SW480 (cell line): Measurements from ENCODE around the gene NISCH.

Experiments used
- DNase-seq: peaks from one replicate; pipeline ENCODE4 v3.0.0-alpha.2; 2016; ENCODE audit warnings: low spot score

Gene NISCH

DNA sequence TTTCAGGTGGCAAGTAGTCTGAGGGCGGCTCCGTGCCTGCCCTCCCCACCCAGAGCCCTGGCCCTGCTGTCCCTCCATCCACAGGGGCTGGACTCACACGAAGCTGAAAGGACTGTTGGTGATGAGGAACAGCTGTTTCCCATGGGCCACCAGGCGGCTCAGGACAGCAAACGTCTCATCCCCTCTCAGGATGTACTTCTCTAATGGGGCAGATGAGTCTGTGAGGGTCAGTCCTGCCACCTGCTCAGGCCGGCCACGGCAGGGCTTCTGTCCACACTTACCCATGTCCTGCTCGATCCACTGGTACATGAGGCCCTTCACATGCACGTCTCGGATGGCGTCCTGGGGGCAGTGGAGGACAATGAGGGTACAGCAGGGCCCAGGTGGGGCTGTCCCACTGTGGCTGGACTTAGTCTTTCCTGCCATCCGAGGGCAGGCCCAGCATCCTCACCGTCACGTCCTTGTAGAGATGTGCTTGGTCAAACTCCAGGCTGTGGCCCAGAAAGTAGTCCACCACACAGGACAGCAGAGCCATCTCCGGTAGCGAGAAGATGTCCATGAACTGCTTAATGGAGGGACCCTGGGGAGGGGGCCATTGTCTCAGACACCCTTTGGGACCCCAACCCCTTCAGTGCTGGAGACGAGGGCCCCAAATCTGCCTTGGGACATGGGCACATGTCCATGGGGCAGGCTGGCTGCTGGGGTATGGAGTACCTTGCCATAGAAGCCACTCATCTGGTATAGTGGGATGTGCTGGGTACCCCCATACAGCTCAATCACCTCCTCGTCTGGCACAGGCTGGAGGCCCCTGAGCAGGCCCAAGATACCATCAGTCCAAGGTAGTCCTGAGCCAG is 72.6 kb downstream of the NISCH start:
- DNase-seq, result no peak

DNA sequence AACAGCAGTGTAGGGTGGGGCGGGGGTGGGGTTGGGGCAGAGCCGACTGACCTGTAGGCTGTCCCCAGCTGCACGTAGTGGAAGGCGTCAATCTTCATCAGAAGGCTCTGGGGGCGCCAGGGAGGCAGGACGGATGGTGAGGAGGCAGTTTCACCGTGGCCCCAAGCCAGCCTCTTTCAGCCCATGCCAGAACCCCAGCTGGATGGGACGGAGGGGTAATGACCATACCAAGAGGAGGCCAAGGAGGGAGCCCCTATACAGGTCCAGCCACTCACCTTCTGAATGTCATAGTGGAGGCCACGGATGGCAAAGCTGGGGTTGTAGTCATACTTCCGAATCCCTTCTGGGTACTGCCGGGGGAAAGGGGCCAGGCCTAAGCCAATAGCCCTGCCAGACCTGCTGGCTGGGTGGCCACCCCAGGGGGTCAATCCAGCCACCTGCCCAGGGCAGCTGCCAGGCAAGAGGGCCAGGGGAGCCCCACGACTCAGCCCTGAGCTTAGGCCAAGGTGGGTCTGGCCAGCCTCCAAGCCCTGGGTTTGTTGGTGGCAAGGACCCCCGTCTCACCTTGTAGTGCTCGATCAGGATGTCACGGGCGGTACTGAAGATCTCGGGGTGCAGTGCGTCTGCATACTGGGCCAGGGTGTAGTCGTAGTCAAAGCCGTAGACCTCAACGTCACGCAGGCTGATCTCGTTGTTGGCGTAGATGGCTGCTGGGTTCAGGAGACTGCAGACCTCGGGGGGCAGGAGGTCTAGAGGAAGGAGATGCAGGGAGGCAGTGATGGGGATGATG is 73.4 kb downstream of the NISCH start:
- no peak for DNase-seq

DNA sequence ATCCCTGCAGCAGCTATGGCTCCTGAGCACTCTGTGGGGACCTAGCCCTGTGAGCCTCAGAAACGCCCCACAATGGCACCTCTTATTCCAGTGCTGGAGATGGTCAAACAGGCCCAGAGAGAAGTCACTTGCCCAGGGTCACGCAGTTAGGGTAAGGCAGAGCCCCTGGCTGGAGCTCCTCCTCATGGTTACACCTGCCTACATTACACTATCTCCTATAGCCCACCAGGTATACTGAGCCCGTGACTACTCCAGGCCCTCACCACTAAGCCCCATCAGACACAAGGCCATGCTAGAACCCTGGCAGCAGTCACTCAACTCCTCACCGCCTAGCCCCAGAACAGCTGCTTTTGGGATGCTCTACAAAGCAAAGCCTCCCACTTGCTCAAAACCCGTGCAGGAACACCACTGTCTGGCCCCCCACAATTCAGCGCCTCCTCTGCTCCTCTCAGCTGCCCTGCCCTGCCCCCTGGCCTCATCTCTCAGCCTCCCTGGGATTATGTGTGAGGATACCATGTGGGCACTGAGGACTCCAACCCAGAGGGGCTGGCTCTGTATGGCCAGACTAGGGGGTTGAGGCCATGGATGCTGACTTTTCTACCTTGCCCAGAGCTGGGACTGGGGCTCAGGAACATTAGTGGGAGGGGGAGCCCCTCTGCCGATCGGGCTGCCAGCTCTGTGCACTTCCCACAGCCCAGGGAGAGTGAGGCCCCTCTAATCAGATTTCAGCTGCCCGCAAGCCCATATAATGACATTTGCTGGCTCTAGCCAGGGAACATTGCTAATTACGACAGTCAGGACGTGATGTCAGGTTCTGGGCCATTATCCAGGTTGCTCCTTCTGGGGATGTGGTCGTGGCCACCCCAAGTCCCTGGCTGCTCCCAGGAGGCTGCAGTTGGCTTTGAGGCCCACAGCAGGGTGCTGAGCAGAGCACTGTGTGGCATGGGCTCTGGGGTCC is 74.3 kb downstream of the NISCH start:
- no peak for DNase-seq

DNA sequence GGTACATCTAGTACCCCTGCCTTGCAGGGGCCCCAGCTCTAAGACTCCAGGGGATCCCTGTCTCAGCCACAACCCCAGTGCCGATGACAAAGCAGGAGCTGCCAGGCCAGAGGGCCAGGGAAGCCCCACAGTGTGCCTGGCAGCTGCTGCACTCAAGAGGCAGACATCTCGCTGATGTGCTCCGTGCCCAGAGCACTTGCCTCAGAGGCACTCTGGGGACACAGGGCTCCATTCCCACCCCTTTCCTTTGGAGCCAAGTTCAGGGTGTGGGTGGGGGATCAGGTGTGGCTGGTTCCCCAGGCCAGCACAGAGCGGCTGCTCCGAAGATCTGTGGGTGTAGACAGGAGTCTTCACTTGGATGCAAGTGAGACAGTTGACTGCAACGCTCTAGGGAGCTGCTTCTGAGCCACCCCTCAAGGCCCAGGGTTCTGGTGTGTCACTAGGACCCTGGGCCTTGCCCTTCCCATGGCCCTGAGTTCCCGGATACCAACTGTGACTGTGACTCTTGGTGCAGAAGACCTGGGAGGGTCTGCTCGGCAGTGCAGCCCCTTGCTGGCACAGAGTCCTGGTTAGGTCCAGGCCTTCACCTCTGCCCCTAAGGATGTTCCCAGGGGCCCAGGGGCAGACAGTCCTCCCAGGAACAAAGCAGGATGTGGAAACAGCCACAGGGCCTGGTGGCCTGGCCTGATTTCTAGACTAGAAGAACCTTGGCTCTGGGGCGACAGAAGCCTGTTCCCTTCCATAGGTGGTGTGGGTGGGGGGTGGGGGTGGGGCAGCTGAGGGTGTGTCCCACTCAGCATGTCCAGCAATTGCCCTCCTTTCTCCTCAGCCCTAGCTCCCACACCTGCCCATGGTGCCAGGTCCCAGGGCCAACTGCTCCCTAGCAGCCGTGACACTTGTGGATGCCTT is 75.8 kb downstream of the NISCH start:
- DNase-seq, result no peak

GRCh38 chr3:52531860-52532516 is 76.6 kb downstream of the NISCH start:
- DNase-seq, result no peak

DNA sequence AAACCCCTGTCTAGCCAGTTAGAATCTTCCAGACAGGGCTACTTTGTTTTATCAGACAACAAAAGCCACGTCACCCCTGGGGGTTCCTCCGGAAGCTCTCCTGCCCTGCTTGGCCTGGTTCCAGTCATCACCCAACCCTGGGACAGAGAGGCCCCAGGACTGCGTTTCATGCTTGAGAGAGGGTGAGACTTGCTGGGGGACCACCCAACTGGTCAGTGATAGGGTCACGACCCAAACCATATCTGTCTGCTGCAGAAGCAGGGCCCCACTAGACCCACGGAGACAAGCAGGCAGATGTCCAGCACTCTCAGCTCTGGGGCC is 77.1 kb downstream of the NISCH start:
- no peak for DNase-seq

DNA sequence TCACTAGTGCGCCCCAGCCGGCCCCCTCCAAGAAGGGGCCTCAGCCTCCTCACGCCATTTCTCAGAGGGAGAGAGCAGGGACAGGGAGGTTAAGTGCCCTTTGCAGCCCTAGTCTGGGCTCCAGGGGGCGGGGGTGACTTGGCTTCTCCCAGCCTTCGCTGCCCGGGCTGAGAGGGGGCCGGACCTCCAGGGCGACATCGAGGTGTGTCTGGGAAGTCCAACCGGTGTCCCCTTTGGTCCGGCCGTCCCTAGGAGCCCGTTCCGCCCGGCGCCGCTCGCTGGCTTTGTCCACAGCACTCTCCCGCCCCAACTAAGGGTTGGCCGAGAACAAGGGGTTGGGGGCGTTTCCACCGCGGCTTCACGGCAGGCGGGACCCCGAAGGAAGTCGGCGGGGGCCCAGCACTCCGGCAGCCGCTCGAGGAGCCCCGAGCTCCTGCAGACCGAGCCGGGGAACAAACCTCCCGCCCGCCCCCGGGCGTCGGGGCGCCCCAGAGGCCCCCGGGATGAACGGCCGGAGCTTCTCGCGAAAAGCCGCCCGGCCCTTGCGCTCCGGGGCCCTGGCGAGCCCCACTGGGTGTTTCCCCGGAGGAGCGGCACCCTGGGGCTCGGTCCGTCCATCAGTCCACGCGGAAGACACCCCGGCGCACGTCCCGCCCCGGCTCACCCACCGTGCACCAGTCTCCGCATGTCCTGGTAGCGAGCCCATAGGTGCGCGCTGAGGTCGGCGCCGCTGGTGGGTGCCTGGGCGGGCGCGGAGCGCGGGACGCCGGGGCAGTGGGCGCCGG is 77.6 kb downstream of the NISCH start:
- no peak for DNase-seq

DNA sequence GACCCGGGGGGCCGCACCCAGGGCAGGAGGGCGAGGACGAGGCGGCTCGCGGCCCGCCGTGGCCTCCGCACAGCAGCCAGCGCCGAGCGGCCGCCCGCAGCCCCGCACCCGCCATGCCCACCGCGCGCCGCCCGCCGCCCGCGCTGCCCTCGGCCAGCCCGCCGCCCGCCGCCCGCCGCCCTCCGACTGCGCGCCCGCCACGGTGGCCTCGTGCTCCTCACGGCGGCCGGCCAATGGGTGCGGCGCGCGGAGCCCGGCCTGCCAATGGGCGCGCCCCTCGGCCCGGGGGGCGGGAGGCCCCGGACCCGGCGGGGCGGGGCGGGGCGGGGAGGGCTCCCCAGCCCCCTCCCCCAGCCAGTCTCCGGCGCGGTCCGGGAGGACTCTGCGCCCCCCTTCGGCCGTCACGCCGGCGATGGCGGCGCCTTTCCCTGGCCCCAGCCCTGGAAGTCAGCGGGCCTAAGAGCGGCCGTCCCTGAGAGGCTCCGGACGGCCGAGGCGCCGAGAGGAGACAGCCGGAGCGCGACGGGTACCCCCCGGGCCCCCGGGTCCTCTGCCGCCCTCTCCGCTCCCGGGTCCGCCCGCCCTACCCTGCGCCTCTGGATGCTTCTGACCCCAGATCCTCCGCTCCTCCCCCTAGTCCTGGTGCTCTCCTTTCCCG is 78.3 kb downstream of the NISCH start, which contains the start of gene NT5DC2:
NT5DC2 (minus strand) TSS at position 235 of the 658 bp plus-strand sequence; CDS start at position 115, 120 bp downstream.
- peak; percentile 56 for DNase-seq

DNA sequence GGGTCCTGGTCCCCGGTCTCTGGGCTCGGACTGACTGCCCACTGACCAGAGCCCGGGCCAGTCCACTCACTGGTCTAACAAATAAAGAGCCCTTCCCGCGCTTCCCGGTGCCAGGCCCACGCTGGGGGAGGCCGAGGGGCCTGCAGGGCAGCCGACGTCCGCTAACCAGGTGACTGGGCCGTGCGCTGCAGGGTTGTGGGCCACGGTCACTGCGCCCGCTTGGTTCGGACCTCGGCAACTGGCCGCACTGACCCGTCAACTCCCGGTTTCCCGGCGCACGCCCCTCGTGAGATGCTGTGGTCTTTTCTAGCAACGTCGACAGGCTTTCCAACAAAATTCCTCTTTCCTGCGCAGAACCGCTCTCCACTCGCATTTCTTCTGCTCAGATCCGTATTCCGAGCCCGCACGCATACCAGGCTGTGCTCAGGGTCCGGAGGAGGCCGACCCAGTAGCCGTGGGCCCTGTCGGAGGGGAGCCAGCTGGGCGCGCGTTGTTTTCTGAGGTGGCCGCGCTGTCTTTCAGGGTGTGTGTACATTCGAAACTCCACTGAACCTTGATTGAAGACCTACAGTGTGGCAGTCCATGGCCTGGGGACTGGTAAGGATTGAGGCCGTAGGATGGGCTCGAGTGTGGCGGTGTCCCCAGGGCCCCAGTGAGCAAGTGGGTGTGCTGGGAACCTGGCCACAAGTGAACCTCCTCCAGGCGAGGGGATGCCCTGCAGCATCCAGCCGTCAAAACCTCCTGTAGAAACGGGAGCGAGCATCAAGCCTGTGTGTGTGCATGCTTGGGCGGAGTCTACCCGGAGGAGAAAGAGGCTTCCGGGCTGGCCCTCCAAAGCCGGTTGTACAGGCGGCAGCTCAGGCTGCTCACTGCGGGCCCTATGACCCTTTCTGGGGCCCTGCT is 79.1 kb downstream of the NISCH start:
- DNase-seq, result no peak

DNA sequence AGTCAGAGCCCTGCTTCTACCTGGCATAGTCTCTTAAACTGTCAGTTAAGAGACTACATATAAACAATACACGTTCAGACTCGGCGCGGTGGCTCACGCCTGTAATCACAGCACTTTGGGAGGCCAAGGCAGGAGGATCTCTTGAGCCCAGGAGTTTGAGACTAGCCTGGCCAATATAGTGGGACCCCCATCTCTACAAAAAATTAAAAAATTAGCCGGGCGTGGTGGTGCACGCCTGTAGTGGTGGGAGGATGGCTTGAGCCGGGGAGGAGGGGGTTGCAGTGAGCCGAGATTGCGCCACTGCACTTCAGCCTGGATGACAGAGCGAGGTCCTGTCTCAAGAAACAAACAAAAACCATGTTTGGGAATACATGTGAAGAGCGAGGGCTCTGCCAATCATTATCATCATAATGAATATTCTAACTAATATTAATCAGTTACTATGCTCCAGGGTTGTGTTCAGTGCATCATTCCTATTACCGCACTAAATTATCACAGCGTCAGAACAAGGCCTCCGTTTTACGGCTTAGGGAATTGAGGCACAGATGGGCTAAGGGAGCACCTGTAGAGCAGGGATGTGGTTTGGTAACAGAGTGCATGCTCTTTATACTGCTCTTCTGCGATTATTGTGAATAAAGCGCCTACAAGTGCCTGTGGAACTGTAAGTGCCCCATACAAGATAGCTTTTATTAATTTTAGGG is 80.2 kb downstream of the NISCH start:
- no peak for DNase-seq

GRCh38 chr3:52536112-52536368 is 80.6 kb downstream of the NISCH start:
- DNase-seq, result no peak

GRCh38 chr3:52536369-52537164 is 81.2 kb downstream of the NISCH start, which contains the start of gene UQCC5:
UQCC5 (plus strand) TSS chr3:52536605; CDS start chr3:52536756, 151 bp downstream.
- peak; percentile 98 for DNase-seq

- no peak for DNase-seq
Measured at GRCh38 chr3:52537165-52537620, 81.8 kb downstream of the NISCH start.

DNA sequence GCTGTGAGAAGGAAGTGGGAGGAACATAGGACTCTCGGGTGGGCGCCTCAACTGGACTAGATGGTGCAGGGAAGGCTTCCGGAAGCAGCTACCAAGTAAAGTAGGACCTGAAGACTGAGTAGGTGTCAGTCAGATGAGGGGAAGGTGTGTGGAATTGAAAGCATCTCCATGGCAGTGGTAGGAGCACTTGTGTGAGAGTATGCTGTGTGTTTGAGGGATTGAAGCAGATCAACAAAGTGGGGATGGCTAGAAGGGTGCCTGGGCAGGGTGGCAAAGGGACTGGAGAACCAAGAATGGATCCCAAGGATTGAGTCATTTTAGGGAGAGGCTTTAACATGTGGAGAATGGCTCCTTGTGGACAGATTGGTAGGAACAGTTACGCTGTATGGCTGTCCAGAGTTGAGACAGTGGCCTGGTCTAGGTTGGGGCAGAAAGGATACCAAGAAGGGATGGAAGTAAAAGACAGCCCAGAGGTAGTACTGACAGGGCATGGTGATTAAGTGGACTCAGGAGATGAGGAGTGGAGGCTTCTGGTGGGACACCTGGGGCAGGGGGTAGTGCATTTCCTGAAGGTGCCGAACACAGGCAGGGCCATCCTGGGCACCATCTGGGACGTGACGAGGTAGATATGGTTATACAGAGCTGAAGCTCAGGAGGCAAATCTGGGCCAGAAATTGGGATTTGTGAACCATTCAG is 82.5 kb downstream of the NISCH start:
- DNase-seq, result no peak

DNA sequence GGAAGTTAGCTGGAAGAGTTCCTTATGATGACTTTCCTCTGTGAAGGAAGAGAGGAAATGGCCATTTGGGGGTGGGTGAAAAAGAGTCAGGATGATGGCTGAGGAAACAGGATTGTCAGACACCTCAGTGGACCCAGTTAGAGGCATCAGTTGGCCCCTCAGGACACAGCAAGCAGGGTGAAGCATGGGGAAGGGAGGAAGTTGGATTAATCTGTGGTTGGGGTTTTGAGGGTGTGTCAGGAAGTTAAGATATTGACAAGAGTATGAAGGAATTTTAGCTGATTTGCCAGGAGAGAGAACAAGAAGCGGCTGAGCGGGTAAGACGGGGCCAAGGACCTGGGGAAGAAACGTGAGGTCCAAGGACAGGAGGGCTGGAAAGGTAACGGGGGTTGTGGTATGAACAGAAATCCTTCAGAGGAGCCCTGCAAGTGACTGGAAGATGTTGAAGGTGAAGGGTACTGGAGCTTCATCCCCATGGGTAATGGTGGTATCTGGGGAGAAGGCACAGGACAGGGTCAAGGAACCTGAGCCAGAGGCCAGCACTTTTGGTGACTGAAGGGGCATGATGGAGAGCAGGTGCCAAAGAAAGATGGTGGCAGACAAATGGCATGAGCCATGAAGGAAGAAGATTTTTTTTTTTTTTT is 83.7 kb downstream of the NISCH start:
- DNase-seq, result no peak

GRCh38 chr3:52541050-52541449 is 85.6 kb downstream of the NISCH start:
- DNase-seq, result no peak
